Peyer's patch (tissue), 4 donors: ENCODE data around the gene RPS23. TPM values are rescaled to one million over a fixed set of nuclear protein-coding genes. Genes with fewer than 3 reads are reported as not detected.

Experiments used
- DNase-seq, 3 donors: peaks; one replicate each; pipeline ENCODE4 v3.0.0-alpha.2; 2017 to 2019
- H3K27ac ChIP-seq, 4 donors: fragments of 200-600 bp; sonication (generic); one replicate each; pipeline ENCODE4 v1.5.1; 2016 to 2019
- H3K27me3 ChIP-seq, 2 donors: fragments of 200-600 bp; sonication (generic); one replicate each; pipeline ENCODE4 v1.5.1; 2019
- H3K36me3 ChIP-seq, 3 donors: fragments of 200-600 bp; sonication (generic); one replicate each; pipeline ENCODE4 v1.5.1; 2016 to 2019
- H3K4me1 ChIP-seq, 4 donors: fragments of 200-600 bp; sonication (generic); one replicate each; pipeline ENCODE4 v1.5.1; 2016 to 2019
- H3K4me3 ChIP-seq, 4 donors: fragments of 200-600 bp; sonication (generic); 1 replicate in 3 of 4; 2 replicates in 1 of 4; pipeline ENCODE4 v1.5.1; 2016 to 2019; ENCODE audit warnings: mild to moderate bottlenecking in 1 of 4
- H3K9me3 ChIP-seq, 4 donors: fragments of 200-600 bp; sonication (generic); one replicate each; pipeline ENCODE4 v1.5.1; 2016 to 2019; ENCODE audit warnings: mild to moderate bottlenecking in 1 of 4
- POLR2A ChIP-seq, 2 donors: fragments of 450-650 bp; IDR thresholded peaks; one replicate each; pipeline ENCODE4 v1.5.1; 2017; ENCODE audit warnings: antibody characterized with exemption in 2 of 2, mild to moderate bottlenecking in 2 of 2, moderate library complexity in 2 of 2
- total RNA-seq, 4 donors: library from RNA; depleted of rRNA; stranded (reverse); fragments of >200 nt; gene quantifications; one replicate each; pipeline ENCODE4 v1.1.0, GENCODE V29; 2016
- TF ChIP-seq, protein P1 (sequence below), 6 experiments: fragments of 450-650 bp in 4 of 6; fragments of 200-600 bp in 2 of 6; sonication (generic) in 1 of 6; IDR thresholded peaks; one replicate each; pipeline ENCODE4 v1.5.1; 2017 to 2019; ENCODE audit warnings: antibody characterized with exemption in 6 of 6, mild to moderate bottlenecking in 3 of 6, moderate library complexity in 1 of 6

The RPS23 gene
- total RNA-seq, 4 donors from 2014 or later, result 1,011 to 2,656 (median 1,224) TPM

DNA sequence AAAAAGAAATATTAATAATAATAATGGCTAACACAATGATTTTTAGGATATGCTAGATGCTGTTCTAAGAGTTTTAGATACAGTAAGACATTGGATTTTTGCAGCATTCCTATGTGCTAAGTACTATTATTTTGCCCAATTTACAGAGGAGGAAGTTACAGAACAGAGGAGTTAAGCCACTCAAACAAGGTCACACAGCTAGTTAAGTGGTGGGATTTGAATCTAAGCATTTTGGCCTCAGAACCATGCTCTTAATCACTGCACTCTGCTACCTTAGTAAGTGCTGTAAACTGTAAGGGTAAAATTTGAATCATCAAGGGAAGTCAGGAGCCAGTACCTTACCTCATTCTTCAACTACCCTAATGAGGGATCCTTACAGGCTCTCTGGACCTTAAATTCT lies 25.4 kb downstream of the RPS23 start:
- Histone ChIP-seq H3K9me3 (no peaks in the 10 kb centered on the region), H3K27me3 (no peaks in the 10 kb centered on the region), H3K36me3 (no peaks in the 10 kb centered on the region), H3K4me3 (no peak overlapping the region), H3K27ac (no peak overlapping the region), H3K4me1 (no peaks in the 10 kb centered on the region)
- no peak for DNase-seq
- no peak for TF ChIP-seq POLR2A (IDR thresholded peaks at IDR 0.05)
- TF ChIP-seq, protein P1, sequence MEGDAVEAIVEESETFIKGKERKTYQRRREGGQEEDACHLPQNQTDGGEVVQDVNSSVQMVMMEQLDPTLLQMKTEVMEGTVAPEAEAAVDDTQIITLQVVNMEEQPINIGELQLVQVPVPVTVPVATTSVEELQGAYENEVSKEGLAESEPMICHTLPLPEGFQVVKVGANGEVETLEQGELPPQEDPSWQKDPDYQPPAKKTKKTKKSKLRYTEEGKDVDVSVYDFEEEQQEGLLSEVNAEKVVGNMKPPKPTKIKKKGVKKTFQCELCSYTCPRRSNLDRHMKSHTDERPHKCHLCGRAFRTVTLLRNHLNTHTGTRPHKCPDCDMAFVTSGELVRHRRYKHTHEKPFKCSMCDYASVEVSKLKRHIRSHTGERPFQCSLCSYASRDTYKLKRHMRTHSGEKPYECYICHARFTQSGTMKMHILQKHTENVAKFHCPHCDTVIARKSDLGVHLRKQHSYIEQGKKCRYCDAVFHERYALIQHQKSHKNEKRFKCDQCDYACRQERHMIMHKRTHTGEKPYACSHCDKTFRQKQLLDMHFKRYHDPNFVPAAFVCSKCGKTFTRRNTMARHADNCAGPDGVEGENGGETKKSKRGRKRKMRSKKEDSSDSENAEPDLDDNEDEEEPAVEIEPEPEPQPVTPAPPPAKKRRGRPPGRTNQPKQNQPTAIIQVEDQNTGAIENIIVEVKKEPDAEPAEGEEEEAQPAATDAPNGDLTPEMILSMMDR (IDR thresholded peaks at IDR 0.05), result no peak

DNA sequence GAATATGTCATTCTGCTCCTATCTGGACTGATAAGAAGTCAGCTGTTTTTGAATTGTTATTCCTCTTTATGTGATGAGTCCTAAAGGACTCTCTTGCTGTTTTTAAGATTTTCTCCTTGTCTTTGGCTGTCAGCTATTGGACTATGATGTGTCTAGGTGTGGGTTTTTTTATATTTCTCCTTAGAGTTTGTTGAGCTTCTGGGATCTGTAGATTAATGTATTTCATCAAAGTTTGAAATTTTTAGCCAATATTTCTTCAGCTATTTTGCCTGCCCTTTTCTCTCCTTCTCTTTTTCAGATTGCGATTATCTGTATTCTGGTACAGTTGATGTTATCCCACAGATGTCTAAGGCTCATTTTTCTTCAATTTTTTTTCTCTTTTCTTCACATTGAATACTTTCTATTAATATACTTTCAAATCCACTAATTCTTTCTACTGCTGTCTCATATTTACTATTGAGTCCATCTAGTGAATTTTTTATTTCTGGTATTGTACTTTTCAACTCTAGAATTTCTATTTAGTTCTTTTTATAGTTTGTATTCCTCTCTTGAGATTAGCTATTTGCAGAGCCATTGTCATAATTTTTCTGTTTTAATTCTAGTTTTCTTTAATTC lies 31.1 kb downstream of the RPS23 start:
- no peaks in the 10 kb centered on the region for H3K36me3 ChIP-seq
- no peaks in the 10 kb centered on the region for H3K4me1 ChIP-seq
- H3K27me3 ChIP-seq, result no peaks in the 10 kb centered on the region
- DNase-seq, result no peak
- TF ChIP-seq, protein P1 (IDR thresholded peaks at IDR 0.05), result no peak
- no peak for TF ChIP-seq POLR2A (IDR thresholded peaks at IDR 0.05)
- H3K4me3 ChIP-seq, result no peak overlapping the region
- H3K9me3 ChIP-seq, result no peaks in the 10 kb centered on the region
- H3K27ac ChIP-seq, result no peak overlapping the region

DNA sequence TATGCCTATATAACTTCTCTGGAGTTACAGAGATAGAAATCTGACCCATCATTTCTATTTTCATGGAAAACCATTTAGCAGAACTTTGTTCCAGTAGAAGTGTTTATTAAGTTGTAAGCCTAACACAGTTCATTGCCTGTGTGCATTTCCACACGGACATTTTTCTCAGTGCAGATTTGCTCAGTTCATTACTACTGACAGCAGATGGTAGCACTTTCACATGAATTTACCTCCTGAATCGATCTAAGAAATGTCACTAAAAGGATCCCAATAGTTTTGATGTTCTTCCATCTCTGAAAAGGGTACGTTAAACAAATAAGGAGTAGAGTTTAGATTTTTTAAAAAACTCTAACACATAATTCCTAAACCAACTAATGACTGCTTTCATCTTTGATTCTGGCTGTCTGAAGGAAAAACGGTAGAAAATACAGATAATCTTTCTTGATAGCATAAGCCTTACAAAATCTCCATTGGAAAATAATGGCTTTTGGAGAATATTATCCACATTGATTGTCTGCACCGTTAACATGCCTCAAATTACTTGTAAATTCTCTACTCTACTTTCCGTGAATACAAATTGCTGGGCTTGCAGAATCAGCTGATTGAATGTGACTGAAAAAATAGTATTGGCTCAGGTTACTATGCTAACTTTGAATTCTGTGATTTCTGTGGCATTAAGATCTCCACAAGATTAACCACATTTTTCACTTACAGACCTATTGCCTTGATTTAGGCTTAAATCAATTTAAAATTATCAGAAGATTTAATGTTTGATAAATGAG lies 33.1 kb downstream of the RPS23 start:
- H3K4me1 ChIP-seq, result no peaks in the 10 kb centered on the region
- H3K4me3 ChIP-seq, result no peak overlapping the region

DNA sequence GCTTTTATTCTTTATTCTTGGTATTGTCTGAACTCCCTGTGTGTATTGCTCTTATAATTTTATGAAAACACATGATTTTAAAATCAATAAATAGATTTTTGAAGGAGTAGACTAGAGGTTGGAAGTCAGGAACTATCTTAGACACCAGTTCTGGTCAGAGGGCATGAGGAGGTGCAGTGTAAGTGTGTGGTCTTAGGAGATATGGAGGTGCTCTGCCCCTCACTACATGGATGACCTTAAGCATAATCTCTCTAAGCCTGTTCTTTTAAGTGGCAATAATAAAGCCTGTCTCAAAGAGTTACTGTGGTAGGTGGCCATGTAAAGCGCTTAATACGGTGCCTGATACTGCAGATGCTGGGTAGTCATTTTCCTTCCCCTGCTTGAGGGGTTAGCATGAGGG lies 34.0 kb downstream of the RPS23 start:
- TF ChIP-seq, protein P1 (IDR thresholded peaks at IDR 0.05), result no peak
- no peak for TF ChIP-seq POLR2A (IDR thresholded peaks at IDR 0.05)
- H3K36me3 ChIP-seq, result no peaks in the 10 kb centered on the region
- DNase-seq, result no peak

More for the DNA sequence above, 33.1 kb downstream of the RPS23 start:
- H3K36me3 ChIP-seq, result no peaks in the 10 kb centered on the region
- no peak for DNase-seq
- no peaks in the 10 kb centered on the region for H3K9me3 ChIP-seq
- TF ChIP-seq, protein P1 (IDR thresholded peaks at IDR 0.05), result no peak
- no peak for TF ChIP-seq POLR2A (IDR thresholded peaks at IDR 0.05)
- H3K27me3 ChIP-seq, result no peaks in the 10 kb centered on the region
- H3K27ac ChIP-seq, result no peak overlapping the region

DNA sequence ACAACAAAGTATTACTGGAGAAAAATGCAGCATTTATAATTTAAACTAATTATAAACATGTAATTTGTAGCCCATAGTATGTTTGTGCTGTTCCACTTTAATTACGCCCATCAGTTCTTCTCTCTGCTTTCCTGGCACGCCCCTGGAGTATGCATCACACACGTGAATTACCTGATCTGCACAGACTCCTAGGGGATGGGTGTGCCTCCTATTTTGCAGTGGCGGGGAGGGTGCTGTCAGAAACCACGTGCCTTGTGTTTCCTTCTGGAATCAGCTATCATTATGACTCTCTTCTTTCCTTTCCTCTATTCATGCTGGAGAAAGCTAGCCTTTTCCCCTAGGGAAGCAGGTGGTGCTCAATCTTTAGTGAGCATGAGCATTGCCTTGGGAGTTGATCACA lies 43.3 kb downstream of the RPS23 start:
- no peak for DNase-seq

More for the DNA sequence above, 34.0 kb downstream of the RPS23 start:
- Histone ChIP-seq H3K27me3 (no peaks in the 10 kb centered on the region), H3K9me3 (no peaks in the 10 kb centered on the region), H3K4me3 (no peak overlapping the region), H3K4me1 (no peaks in the 10 kb centered on the region), H3K27ac (no peak overlapping the region)

More for the DNA sequence above, 43.3 kb downstream of the RPS23 start:
- no peaks in the 10 kb centered on the region for H3K27me3 ChIP-seq
- no peaks in the 10 kb centered on the region for H3K4me1 ChIP-seq
- no peaks in the 10 kb centered on the region for H3K9me3 ChIP-seq
- no peaks in the 10 kb centered on the region for H3K36me3 ChIP-seq
- TF ChIP-seq POLR2A (IDR thresholded peaks at IDR 0.05), result no peak
- TF ChIP-seq, protein P1 (IDR thresholded peaks at IDR 0.05), result no peak
- no peak overlapping the region for H3K4me3 ChIP-seq
- no peak overlapping the region for H3K27ac ChIP-seq
